RPMI8226 (cell line): ENCODE results near the gene FRS2.

Experiments
- DNase-seq: peaks from one replicate; pipeline ENCODE4 v3.0.0-alpha.2; 2015

The FRS2 gene

GRCh38 chr12:69540987-69541386 lies 70.8 kb downstream of the FRS2 start:
- no peak for DNase-seq

DNA sequence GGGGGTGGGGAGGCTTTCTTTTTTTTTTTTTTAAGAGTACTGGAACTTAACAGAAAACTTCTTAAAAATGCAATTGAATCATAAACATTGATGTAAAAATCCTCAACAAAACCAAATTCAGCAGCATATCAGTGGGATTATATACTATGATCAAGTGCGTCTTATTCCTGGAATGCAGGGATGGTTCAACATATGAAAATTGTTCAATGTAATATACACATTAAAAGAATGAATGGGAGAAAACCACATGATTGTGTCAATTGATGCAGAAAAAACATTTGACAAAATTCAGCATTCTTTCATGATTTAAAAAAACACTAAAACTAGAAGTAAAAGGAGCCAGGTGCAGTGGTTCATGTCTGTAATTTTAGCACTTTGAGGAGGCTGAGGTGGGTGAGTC lies 73.9 kb downstream of the FRS2 start:
- DNase-seq: no peak

- DNase-seq: no peak
Observed at GRCh38 chr12:69545081-69545480, 74.9 kb downstream of the FRS2 start.

- no peak for DNase-seq
Observed at GRCh38 chr12:69546693-69547438, 76.7 kb downstream of the FRS2 start.

DNA sequence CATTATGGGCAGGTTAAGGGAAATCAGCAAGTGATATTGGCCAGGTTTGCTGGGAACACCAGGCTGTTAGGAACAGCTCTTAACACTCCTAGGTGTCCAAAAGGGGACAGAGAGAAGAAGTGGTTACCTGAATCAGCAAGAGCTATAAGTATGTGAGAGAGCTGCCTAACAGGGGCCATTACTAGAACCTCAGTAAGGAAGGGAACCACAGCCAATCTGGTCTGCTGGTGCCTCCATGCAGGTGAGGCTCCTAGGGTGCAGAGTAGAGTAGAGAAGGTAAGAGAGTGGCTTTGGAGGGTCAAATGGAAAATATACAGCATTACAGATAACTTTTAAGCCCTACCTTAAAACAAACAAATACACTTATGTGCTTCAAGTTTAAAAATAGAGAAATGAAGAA lies 78.5 kb downstream of the FRS2 start:
- DNase-seq: no peak

GRCh38 chr12:69550569-69551350 lies 80.6 kb downstream of the FRS2 start:
- no peak for DNase-seq

DNA sequence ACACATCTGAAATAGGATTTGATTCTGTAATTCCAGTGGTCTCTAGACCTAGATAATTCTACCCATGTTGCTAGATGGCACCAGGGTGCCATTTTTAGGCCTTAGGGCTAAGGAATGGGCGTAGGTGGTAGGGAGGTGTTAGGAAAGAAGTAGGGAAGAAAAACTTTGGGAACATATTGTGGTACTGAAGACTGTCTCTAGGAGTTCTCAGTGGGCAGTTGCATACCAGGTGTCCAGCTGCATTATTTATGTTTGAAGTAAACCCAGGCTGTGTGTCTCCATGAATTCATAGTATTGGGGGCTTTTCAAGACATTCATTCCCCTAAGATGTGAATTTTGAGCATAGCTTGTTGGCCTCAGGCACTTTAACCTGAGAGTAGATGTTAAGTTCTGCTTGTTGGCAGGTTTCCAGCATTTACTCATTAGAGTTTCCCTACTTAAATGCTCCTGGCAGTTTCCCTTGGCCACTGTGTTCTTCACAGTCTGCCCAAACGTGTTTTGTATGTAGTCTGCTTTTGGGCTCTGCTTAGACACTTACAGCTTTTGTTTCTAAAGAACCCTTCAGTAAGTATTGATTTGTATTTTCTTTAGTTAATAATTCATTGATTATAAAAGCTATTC lies 83.5 kb downstream of the FRS2 start:
- peak; percentile 69 for DNase-seq

DNA sequence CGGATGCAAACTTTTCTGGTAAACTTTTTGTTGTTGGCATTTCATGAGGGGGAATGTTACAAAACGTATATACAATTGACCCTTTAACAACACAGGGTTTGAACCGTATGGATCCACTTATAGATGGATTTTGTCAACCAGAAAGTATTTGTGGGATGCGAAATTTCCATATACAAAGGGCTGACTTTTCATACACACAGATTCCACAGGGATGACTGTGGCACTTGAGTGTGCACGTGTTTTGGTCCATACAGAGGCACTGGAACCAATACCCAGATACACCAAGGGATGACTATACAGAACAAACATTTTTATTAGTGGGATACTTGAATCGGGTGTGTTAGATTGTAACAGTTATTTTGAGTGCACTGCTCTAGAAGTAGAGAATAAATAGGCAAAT lies 85.3 kb downstream of the FRS2 start:
- DNase-seq: no peak

DNA sequence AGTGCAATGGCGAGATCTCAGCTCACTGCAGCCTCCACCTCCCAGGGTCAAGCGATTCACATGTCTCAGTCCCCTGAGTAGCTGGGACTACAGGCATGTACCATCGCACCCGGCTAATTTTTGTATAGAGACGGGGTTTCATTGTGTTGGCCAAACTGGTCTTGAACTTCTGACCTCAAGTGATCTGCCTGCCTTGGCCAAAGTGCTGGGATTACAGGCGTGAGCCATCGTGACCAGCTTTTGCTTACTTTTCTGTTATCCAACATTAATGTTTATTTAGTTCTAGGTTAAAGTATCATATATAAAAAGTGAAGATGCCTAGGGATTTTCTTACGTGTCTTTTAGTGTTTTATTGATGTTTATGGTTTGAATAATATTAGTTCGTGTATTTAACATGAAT lies 86.2 kb downstream of the FRS2 start:
- DNase-seq: no peak

DNA sequence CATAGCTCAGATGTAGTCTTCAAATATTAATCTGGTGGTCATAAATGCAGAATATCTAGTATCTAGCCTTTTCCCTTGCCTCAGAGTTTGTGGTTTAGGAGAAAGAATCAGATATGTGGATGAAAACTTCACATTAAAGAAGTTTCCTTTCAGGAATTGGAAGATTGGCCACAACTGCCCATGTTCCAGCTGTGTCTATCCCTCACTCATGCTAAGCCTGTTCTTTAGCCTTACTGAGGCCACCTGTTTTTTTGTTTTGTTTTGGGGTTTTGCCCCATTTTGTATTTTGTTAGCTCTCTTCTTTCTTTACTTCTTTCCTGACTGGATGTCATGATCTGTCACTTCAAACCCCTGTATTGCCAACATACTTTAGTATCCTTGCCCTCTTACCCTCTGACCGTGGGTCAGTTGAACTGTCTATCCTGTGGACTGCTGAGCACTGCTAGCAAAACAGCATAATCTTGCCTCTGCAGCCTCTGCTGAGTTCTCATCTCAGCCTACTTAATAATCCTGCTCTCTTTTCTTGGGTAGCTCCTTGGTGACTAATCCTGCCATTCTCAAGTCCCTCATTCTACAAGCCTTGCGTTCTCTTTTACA lies 93.1 kb downstream of the FRS2 start:
- DNase-seq: no peak

GRCh38 chr12:69566603-69567002 lies 96.4 kb downstream of the FRS2 start:
- DNase-seq: no peak

- DNase-seq: no peak
Observed at GRCh38 chr12:69569236-69569635, 99.0 kb downstream of the FRS2 start.

DNA sequence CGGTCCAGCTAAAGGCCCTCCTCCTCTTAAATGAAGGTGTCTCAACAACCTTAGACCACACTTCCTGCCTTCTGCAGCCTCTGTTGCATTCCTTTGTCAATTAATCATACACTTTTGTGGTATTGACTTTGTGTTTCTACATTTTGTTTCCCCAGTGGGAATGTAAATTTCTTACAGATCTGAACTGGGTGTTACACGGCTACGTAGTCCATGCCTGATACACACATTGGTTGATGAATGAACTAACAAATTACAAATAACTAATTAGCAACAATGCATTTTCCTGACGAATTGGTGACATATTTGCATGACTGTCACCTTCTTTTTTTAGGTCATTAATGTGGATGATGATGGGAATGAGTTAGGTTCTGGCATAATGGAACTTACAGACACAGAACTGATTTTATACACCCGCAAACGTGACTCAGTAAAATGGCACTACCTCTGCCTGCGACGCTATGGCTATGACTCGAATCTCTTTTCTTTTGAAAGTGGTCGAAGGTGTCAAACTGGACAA lies 99.9 kb downstream of the FRS2 start:
- DNase-seq: no peak

DNA sequence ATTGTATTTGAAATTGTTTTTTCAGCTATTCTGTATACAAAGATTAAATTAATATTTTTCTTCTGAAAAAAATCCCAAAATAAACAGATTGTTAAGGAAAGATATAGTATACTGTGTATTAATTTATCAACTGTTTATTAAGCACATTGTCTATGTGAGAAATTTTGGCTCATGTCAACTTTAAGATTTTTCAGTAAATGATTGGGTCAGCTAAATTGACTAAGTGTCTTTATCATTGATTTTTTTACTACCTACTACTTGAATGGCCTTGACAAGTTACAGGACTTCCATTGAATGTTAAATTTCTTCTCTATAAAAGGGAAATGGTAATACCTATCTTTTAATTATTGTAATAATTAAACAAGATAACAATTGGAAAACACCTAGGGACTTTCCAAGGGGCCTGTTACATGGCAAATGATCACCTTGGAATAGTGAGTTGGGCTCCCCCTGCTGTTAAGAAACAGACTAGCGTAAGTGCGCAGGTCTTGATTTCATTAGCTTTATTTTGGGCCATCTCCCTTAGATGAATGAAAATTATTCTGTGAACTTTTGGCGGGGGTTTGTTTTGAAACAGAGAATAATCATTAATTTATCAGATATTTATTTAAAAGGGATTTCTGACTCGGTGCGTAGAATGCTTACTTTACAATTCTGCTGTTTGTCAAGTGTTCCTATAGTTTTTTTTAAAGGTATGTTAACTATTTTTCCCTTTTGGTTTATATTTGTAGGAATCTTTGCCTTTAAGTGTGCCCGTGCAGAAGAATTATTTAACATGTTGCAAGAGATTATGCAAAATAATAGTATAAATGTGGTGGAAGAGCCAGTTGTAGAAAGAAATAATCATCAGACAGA lies 100.6 kb downstream of the FRS2 start:
- peak; percentile 66 for DNase-seq

DNA sequence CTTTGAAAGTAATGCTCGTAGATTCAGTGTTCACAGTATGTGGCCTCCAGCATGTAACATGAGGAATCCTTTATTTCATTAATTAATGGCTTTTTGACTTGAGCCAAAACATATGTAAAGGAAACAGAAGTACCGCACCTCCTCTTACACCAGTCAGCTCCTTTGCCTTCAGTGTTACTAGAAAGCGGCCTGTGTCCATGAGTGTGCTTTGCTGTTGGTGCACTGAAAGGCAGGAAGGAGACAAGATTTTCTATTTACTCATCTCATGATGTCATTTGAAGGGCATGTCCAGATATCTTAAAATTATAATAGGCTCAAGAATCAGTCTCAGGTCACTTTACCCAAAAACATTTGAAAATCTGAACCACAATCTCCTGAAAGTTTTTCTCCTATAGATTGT lies 105.2 kb downstream of the FRS2 start:
- no peak for DNase-seq

DNA sequence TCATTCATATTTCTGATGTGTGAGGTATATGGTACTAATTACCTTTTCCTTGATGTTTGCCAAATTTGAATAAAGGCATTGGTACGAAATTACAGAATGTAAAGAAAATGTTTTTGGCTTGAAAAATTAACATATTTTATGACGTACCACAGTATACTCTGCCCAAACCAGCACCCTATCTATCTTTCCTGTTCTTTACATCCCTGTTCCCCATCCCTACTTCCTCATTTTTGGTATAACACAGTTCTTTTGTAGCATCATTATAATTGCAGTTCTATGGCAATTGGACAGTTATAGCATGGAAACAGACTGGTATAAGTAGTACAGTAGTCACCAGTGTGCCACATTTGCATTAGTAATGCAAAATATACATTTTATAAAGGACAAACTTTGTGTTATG lies 108.1 kb downstream of the FRS2 start:
- DNase-seq: no peak

DNA sequence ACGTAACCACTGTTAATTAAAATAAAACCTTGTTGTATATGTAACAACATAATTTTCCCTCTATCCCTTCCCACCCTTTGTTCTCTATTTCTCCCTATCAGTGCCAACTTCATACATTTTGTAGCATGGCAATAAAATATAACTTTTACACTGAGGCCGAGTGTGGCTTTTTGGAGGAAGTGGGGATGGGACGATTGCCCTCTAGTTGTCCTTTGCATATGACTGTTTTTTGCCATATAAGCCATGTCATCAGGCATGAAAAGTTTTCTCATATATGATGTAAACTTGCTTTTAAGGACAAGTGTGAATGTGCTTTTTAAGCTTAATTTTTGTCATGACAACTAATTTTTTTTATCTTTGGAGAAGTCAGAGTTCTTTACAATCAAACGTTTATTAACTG lies 108.8 kb downstream of the FRS2 start:
- DNase-seq: no peak

GRCh38 chr12:69580074-69580473 lies 109.9 kb downstream of the FRS2 start:
- DNase-seq: no peak

DNA sequence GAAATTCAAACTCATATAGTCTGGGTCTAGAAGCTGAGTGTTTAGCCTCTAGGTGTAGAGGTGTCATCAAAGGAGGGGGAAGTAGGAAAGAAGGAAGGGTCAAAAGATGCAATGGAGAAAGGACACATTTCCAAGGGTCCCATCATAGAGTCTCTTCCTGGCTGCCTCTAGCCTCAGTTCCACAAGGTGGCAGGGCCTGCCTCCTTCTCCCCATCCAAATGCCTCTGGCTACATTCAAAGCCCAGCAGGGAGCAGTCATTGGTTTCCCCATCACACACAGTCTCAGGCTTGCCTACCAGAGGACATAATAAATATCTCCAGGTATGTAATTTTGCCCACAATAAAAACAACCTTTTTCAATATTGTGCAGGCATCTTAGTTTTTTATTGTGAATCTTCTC lies 113.0 kb downstream of the FRS2 start:
- DNase-seq: no peak

DNA sequence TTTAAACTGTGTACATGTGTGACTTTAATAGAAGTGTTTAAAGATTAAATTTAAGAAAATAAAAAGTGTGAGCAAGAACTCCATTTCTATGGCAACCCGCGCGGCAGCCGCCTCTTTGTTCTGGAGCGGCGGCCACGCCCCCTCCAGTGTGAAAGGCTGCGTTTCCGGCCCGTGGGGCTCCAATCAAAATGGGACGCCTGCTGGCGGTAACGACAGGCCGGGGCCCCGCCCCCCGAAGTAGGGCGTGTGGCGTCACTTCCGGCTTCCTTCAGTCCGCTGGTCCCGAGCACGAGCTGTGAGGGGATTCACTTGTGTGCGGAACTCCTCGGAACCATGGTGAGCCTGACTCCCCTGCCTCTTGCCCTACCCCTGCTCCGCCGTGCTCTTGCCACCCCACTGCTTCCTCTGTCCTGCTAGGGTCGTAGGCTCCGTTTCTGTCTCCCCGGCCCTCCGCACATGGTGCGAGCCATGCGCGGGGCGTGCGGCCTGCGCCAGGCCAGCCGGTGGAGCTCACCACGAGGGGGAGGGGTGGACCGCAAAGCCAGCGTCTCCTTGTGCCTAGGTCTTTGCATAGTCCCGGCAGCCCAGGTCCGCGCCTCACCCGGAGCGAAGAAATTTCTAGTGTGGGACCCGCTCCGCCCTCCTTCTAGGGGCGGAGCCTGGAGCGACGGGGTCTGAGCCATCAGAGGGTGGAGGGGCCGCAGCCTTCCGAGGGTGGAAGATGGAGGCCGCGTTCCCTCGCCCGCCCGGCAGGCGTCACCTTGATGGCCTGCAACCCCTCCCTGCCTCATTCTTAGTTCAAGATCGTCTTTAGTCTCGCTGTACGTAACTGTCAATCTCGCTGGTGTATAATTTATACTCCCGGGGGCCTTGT lies 115.2 kb downstream of the FRS2 start, which contains the start of gene CCT2:
CCT2 (plus strand) TSS at position 271 of the 874 bp plus-strand sequence; CDS start at position 334, 63 bp downstream.
- DNase-seq: peak; percentile 99

- no peak for DNase-seq
Observed at GRCh38 chr12:69588527-69588926, 118.3 kb downstream of the FRS2 start.
